H1 (cell line): Measurements from ENCODE around the gene RCL1. TPM values are rescaled to one million over a fixed set of nuclear protein-coding genes. Genes with fewer than 3 reads are reported as not detected.

Experiments used
- CTCF ChIA-PET: fragments of 300-600 bp; sonication (Branson Sonifier 250); formaldehyde crosslinking; loops from one replicate; lab custom pipeline; 2021; ENCODE audit not compliant: partially characterized antibody; lab: Charles Lee
- POLR2A ChIA-PET: fragments of 300-600 bp; sonication (Branson Sonifier 250); formaldehyde crosslinking; loops from one replicate; lab custom pipeline; 2021; ENCODE audit warnings: inconsistent platforms; ENCODE audit not compliant: partially characterized antibody; lab: Charles Lee
- DNase-seq, 2 experiments: peaks; one replicate each; pipeline versions ENCODE4 v3.0.0 to v3.0.0-alpha.2; 2010 to 2022; ENCODE audit warnings: low spot score in 2 of 2, low read depth in 1 of 2, mixed read lengths in 1 of 2
- FAIRE-seq: peaks from 2 replicates; lab custom pipeline; 2011; peaks lifted over from hg19 to GRCh38; lab: Jason Lieb, UNC
- H2AFZ ChIP-seq: 2 replicates; pipeline ENCODE4 v1.8.1; 2012; ENCODE audit warnings: low read length, inconsistent platforms
- H2AK5ac ChIP-seq: 2 replicates; pipeline ENCODE4 v1.6.1; 2013; ENCODE audit warnings: low read depth, low read length
- H2BK120ac ChIP-seq: replicated peaks from 2 replicates; pipeline ENCODE3; 2013; ENCODE audit warnings: low read depth, low read length, inconsistent platforms
- H2BK12ac ChIP-seq: 2 replicates; pipeline ENCODE4 v1.6.1; 2013; ENCODE audit warnings: low read depth, low read length
- H2BK15ac ChIP-seq: 2 replicates; pipeline ENCODE4 v1.6.1; 2013; ENCODE audit warnings: low read length
- H2BK20ac ChIP-seq: 2 replicates; pipeline ENCODE4 v1.6.1; 2013; ENCODE audit warnings: low read length
- H2BK5ac ChIP-seq: 2 replicates; pipeline ENCODE4 v1.6.1; 2013; ENCODE audit warnings: low read depth, low read length
- H3K14ac ChIP-seq: 2 replicates; pipeline ENCODE4 v1.6.1; 2013; ENCODE audit warnings: inconsistent platforms; ENCODE audit not compliant: insufficient read length
- H3K18ac ChIP-seq: 2 replicates; pipeline ENCODE4 v1.6.1; 2013; ENCODE audit warnings: low read length; ENCODE audit errors: extremely low read depth
- H3K23ac ChIP-seq: 2 replicates; pipeline ENCODE4 v1.6.1; 2013; ENCODE audit warnings: inconsistent platforms; ENCODE audit not compliant: insufficient read length
- H3K23me2 ChIP-seq: 2 replicates; pipeline ENCODE4 v1.6.1; 2013; ENCODE audit warnings: low read depth, low read length
- H3K27ac ChIP-seq: 2 replicates; pipeline ENCODE4 v1.6.1; 2011; ENCODE audit warnings: low read depth, low read length, inconsistent platforms
- H3K27me3 ChIP-seq, 4 experiments: replicated peaks in 1 of 4; 1 replicate in 1 of 4; 2 replicates in 3 of 4; pipeline versions ENCODE4 v1.6.1 to v1.8.1; 2011 to 2013; ENCODE audit warnings: low read length in 3 of 4, mild to moderate bottlenecking in 3 of 4, inconsistent platforms in 2 of 4, mixed read lengths in 2 of 4, moderate library complexity in 1 of 4; ENCODE audit not compliant: control insufficient read depth in 3 of 4, insufficient read depth in 3 of 4; ENCODE audit errors: extremely low read depth in 1 of 4
- H3K36me3 ChIP-seq, 4 experiments: 2 replicates each; pipeline versions ENCODE4 v1.6.1 to v1.8.1; 2011 to 2013; ENCODE audit warnings: mild to moderate bottlenecking in 4 of 4, low read length in 3 of 4, moderate library complexity in 2 of 4, control low read depth in 1 of 4, inconsistent platforms in 1 of 4; ENCODE audit not compliant: insufficient read depth in 4 of 4, control insufficient read depth in 2 of 4
- H3K4ac ChIP-seq: replicated peaks from 2 replicates; pipeline ENCODE3; 2013; ENCODE audit warnings: low read length, low read depth, mixed read lengths, inconsistent platforms; ENCODE audit not compliant: insufficient read length
- H3K4me1 ChIP-seq, 4 experiments: replicated peaks in 1 of 4; 1 replicate in 1 of 4; 2 replicates in 3 of 4; pipeline versions ENCODE4 v1.6.1 to v1.8.1; 2011 to 2013; ENCODE audit warnings: low read length in 3 of 4, inconsistent platforms in 2 of 4, mixed read lengths in 1 of 4; ENCODE audit not compliant: insufficient read depth in 4 of 4, control insufficient read depth in 3 of 4
- H3K4me2 ChIP-seq, 2 experiments: 2 replicates each; pipeline versions ENCODE4 v1.6.1 to v1.8.1; 2011 to 2013; ENCODE audit warnings: low read depth in 2 of 2, low read length in 2 of 2, control low read depth in 1 of 2, inconsistent platforms in 1 of 2, mild to moderate bottlenecking in 1 of 2; ENCODE audit not compliant: insufficient read depth in 1 of 2
- H3K4me3 ChIP-seq, 4 experiments: fragments of 200-600, 300-600 bp in 1 of 4; sonication (generic), shearing (Covaris generic), sonication (Bioruptor Twin) in 1 of 4; 2 replicates each; pipeline versions ENCODE4 v1.5.1 to v1.8.1; 2011 to 2016; ENCODE audit warnings: low read length in 4 of 4, low read depth in 3 of 4, control low read depth in 2 of 4, inconsistent platforms in 2 of 4, mild to moderate bottlenecking in 2 of 4, mixed read lengths in 1 of 4, moderate library complexity in 1 of 4; ENCODE audit not compliant: insufficient read depth in 2 of 4; ENCODE audit errors: extremely low read depth in 1 of 4
- H3K56ac ChIP-seq: replicated peaks from 2 replicates; pipeline ENCODE3; 2013; ENCODE audit warnings: low read depth, mild to moderate bottlenecking, mixed read lengths, low read length, inconsistent platforms; ENCODE audit not compliant: insufficient read length
- H3K79me1 ChIP-seq: 2 replicates; pipeline ENCODE4 v1.6.1; 2013; ENCODE audit warnings: low read depth, low read length, control low read depth
- H3K79me2 ChIP-seq, 2 experiments: 2 replicates each; pipeline versions ENCODE4 v1.6.1 to v1.8.1; 2012 to 2013; ENCODE audit warnings: low read length in 2 of 2, mild to moderate bottlenecking in 2 of 2, inconsistent platforms in 1 of 2; ENCODE audit not compliant: insufficient read depth in 2 of 2, control insufficient read depth in 1 of 2
- H3K9ac ChIP-seq, 4 experiments: replicated peaks in 1 of 4; 1 replicate in 1 of 4; 2 replicates in 3 of 4; pipeline versions ENCODE4 v1.6.1 to v1.8.1; 2011 to 2013; ENCODE audit warnings: low read depth in 3 of 4, low read length in 3 of 4, control low read depth in 2 of 4, mild to moderate bottlenecking in 2 of 4, moderate library complexity in 2 of 4, inconsistent platforms in 1 of 4; ENCODE audit errors: extremely low read depth in 1 of 4
- H3K9me3 ChIP-seq, 2 experiments: 2 replicates each; pipeline versions ENCODE4 v1.6.1 to v1.8.1; 2012 to 2013; ENCODE audit warnings: mild to moderate bottlenecking in 2 of 2, moderate library complexity in 2 of 2, control low read depth in 1 of 2, inconsistent platforms in 1 of 2, low read depth in 1 of 2, low read length in 1 of 2, mixed read lengths in 1 of 2; ENCODE audit not compliant: insufficient read depth in 2 of 2
- H4K20me1 ChIP-seq, 2 experiments: replicated peaks in 1 of 2; 2 replicates each; pipeline versions ENCODE3 to v1.8.1; 2011 to 2013; ENCODE audit warnings: inconsistent platforms in 2 of 2, low read length in 2 of 2, mild to moderate bottlenecking in 1 of 2; ENCODE audit not compliant: insufficient read depth in 2 of 2, control insufficient read depth in 1 of 2
- H4K5ac ChIP-seq: 2 replicates; pipeline ENCODE4 v1.6.1; 2013; ENCODE audit warnings: low read length, low read depth, mixed read lengths, inconsistent platforms; ENCODE audit not compliant: insufficient read length
- H4K8ac ChIP-seq: 2 replicates; pipeline ENCODE4 v1.8.0; 2013; ENCODE audit warnings: mild to moderate bottlenecking, moderate library complexity, low read length, inconsistent platforms; ENCODE audit not compliant: insufficient read depth; ENCODE audit errors: extremely low read depth
- H4K91ac ChIP-seq: replicated peaks from 2 replicates; pipeline ENCODE3; 2013; ENCODE audit warnings: low read length, mixed read lengths, inconsistent platforms; ENCODE audit not compliant: insufficient read length
- CBX8 ChIP-seq: fragments of 300-800, 300-1000 bp; sonication (generic); IDR thresholded peaks from 2 replicates; pipeline ENCODE4 v1.7.1; 2016; ENCODE audit warnings: low read depth, low read length, borderline replicate concordance
- E2F6 ChIP-seq: IDR thresholded peaks from 2 replicates; pipeline ENCODE4 v1.6.1; 2012; ENCODE audit warnings: inconsistent platforms
- EP300 ChIP-seq, 2 experiments: IDR thresholded peaks; 1 replicate in 1 of 2; 2 replicates in 1 of 2; pipeline ENCODE4 v1.6.1; 2011 to 2012; ENCODE audit warnings: low read depth in 2 of 2, low read length in 2 of 2, mild to moderate bottlenecking in 2 of 2, borderline replicate concordance in 1 of 2, inconsistent platforms in 1 of 2, moderate library complexity in 1 of 2
- NRF1 ChIP-seq: IDR thresholded peaks from 2 replicates; pipeline ENCODE4 v1.6.1; 2011; ENCODE audit warnings: mild to moderate bottlenecking, low read depth, low read length, improper control_type of control experiment
- POLR2A ChIP-seq, 2 experiments: IDR thresholded peaks; 1 replicate in 1 of 2; 2 replicates in 1 of 2; pipeline ENCODE4 v1.6.1; 2011; ENCODE audit warnings: low read depth in 2 of 2, low read length in 2 of 2, mild to moderate bottlenecking in 2 of 2; ENCODE audit errors: control extremely low read depth in 1 of 2
- POLR2AphosphoS5 ChIP-seq: IDR thresholded peaks from 2 replicates; pipeline ENCODE4 v1.6.1; 2011; ENCODE audit warnings: low read depth, low read length
- RAD21 ChIP-seq, 2 experiments: IDR thresholded peaks in 1 of 2; conservative IDR thresholded peaks in 1 of 2; 2 replicates each; pipeline ENCODE4 v1.6.1; 2011; ENCODE audit warnings: low read depth in 2 of 2, low read length in 2 of 2, improper control_type of control experiment in 1 of 2, inconsistent platforms in 1 of 2, mild to moderate bottlenecking in 1 of 2, moderate library complexity in 1 of 2
- RXRA ChIP-seq: IDR thresholded peaks from 2 replicates; pipeline ENCODE4 v1.6.1; 2011; ENCODE audit warnings: low read depth, mild to moderate bottlenecking, low read length, moderate library complexity; ENCODE audit not compliant: insufficient read depth
- SIN3A ChIP-seq, 2 experiments: IDR thresholded peaks in 1 of 2; conservative IDR thresholded peaks in 1 of 2; 2 replicates each; pipeline ENCODE4 v1.6.1; 2011 to 2012; ENCODE audit warnings: low read length in 2 of 2, improper control_type of control experiment in 1 of 2, low read depth in 1 of 2, mild to moderate bottlenecking in 1 of 2
- SUZ12 ChIP-seq: fragments of 200-600 bp; sonication (generic); IDR thresholded peaks from 2 replicates; pipeline ENCODE4 v1.6.1; 2012; ENCODE audit warnings: mild to moderate bottlenecking, inconsistent platforms, low read length, moderate library complexity, mixed read lengths
- TAF7 ChIP-seq: optimal IDR thresholded peaks from 2 replicates; pipeline ENCODE3; 2011; ENCODE audit warnings: low read depth, mild to moderate bottlenecking, inconsistent platforms, low read length, moderate library complexity, borderline replicate concordance
- TEAD4 ChIP-seq: IDR thresholded peaks from 2 replicates; pipeline ENCODE4 v1.6.1; 2012; ENCODE audit warnings: low read depth, low read length, inconsistent platforms, mixed read lengths
- YY1 ChIP-seq: IDR thresholded peaks from 2 replicates; pipeline ENCODE4 v1.6.1; 2011; ENCODE audit warnings: low read depth, mild to moderate bottlenecking, low read length
- WGBS, 2 experiments: shearing (Covaris generic) in 1 of 2; methylation state at CpG; one replicate each; pipeline versions ENCODE4 v1.1.6 to v1.1.7; 2013 to 2015; ENCODE audit warnings: low lambda C conversion rate in 2 of 2, mixed read lengths in 2 of 2, inconsistent platforms in 1 of 2, low coverage in 1 of 2, missing lambda C conversion rate in 1 of 2; ENCODE audit not compliant: insufficient replicate concordance in 2 of 2, insufficient coverage in 1 of 2, insufficient read length in 1 of 2; ENCODE audit errors: extremely low coverage in 1 of 2, missing lambda C conversion rate in 1 of 2; 5-methylcytosine and 5-hydroxymethylcytosine counted together
- polyA plus RNA-seq, 7 experiments: library from polyadenylated mRNA; depleted of rRNA in 3 of 7; stranded (reverse) in 5 of 7; unstranded in 2 of 7; fragments of >200 nt in 5 of 7; fragments of 200-250 nt in 2 of 7; gene quantifications; 1 replicate in 5 of 7; 2 replicates in 1 of 7; 4 replicates in 1 of 7; pipeline versions ENCODE4 v1.2.1 to v1.2.3, GENCODE V29; 2011 to 2013; ENCODE audit warnings: missing spikeins in 2 of 7, mixed read lengths in 2 of 7
- total RNA-seq: library from RNA; stranded (reverse); fragmentation: NEBNext Ultra II Directional; extraction: Animal tissue kit (Norgen Biotek cat#: 25700); gene quantifications from 2 replicates; pipeline ENCODE4 v1.2.1, GENCODE V29; 2021

The RCL1 gene
- total and polyA plus RNA-seq, 2 of the 8 experiments (the other 6 are each of a cell fraction or from before 2014, with no cell fraction given) = 21.0 to 29.5 TPM

GRCh38 chr9:4781408-4781807 lies 11.3 kb upstream of the RCL1 start:
- Histone ChIP-seq H3K9ac (no peak overlapping the region), H2BK20ac (no peak overlapping the region), H2BK120ac (no peak overlapping the region), H3K27ac (no peak overlapping the region), H3K4me1 (no peaks in the 10 kb centered on the region), H3K27me3 (no peaks in the 10 kb centered on the region), H3K79me1 (no peaks in the 10 kb centered on the region), H3K4ac (no peak overlapping the region), H3K9me3 (no peaks in the 10 kb centered on the region), H4K20me1 (no peaks in the 10 kb centered on the region), H2BK5ac (no peak overlapping the region), H3K4me2 (no peak overlapping the region), H3K14ac (no peak overlapping the region), H2BK15ac (no peak overlapping the region), H3K18ac (no peak overlapping the region), H2BK12ac (no peak overlapping the region), H4K8ac (no peak overlapping the region), H3K4me3 (no peak overlapping the region), H3K23me2 (no peaks in the 10 kb centered on the region), H3K23ac (no peak overlapping the region), H4K91ac (no peak overlapping the region), H2AK5ac (0 out of 2 replicates have a peak overlapping the region, but pooled peaks have one; percentile 4), H2AFZ (no peak overlapping the region), H3K79me2 (no peaks in the 10 kb centered on the region), H3K36me3 (no peaks in the 10 kb centered on the region), H3K56ac (no peak overlapping the region), H4K5ac (no peak overlapping the region)
- no peak for FAIRE-seq
- 82% methylated on average over 2 of the region's 2 CpGs; no CpG with 5 or more reads in 1 of the 2 experiments for WGBS, 2 experiments
- ChIA-PET CTCF (no interaction called here), POLR2A (interaction anchor here (1.3 kb wide), 1 partner anchor 16 kb away, joined by 5 read pairs; no protein-coding TSS in a partner anchor)
- DNase-seq = no peak
- TF ChIP-seq TAF7 (no peak), RXRA (no peak), YY1 (no peak), POLR2A (IDR thresholded peaks at IDR 0.05; ENCODE audit: control extremely low read depth in 1 of 2, low read depth in 2 of 2, low read length in 2 of 2) (no peak), TEAD4 (no peak), SIN3A (conservative IDR thresholded peaks at IDR 0.05 in 1 of 2, IDR thresholded peaks at IDR 0.05 in 1 of 2; ENCODE audit: low read depth in 1 of 2, low read length in 2 of 2) (no peak), E2F6 (no peak), POLR2AphosphoS5 (no peak), EP300 (IDR thresholded peaks at IDR 0.05; ENCODE audit: borderline replicate concordance in 1 of 2, low read depth in 2 of 2, low read length in 2 of 2) (no peak), SUZ12 (no peak), RAD21 (IDR thresholded peaks at IDR 0.05 in 1 of 2, conservative IDR thresholded peaks at IDR 0.05 in 1 of 2; ENCODE audit: low read depth in 2 of 2, low read length in 2 of 2) (no peak), NRF1 (no peak), CBX8 (no peak)
